GM12878 (cell line): Measurements from ENCODE around the gene CAPN9. TPM values are rescaled to one million over a fixed set of nuclear protein-coding genes. Genes with fewer than 3 reads are reported as not detected.

Source experiments
- ATAC-seq: fragments of 200-7000 bp; cut with Tn5 transposase; 3 replicates; pipeline ENCODE4 v1.9.1; 2020; ENCODE audit warnings: mild to moderate bottlenecking, moderate library complexity
- BruUV-seq: library from RNA; stranded (reverse); fragments of 400-500 nt; replicated peaks from 2 replicates; lab custom pipeline; 2021; lab: Mats Ljungman, UMichigan
- CTCF ChIA-PET: fragments of 300-600 bp; sonication (Branson Sonifier 250); formaldehyde crosslinking; extraction: SDS; loops from one replicate; lab custom pipeline; 2021; ENCODE audit warnings: inconsistent platforms; lab: Yijun Ruan, JAX
- POLR2A ChIA-PET: fragments of 350-600 bp; formaldehyde crosslinking; extraction: SDS; loops from one replicate; lab custom pipeline; 2021; ENCODE audit warnings: inconsistent platforms; lab: Charles Lee
- RAD21 ChIA-PET: fragments of 300-600 bp; sonication (Branson Sonifier 250); formaldehyde crosslinking; loops from one replicate; lab custom pipeline; 2023; ENCODE audit warnings: antibody characterized with exemption; ENCODE audit not compliant: unreplicated experiment; lab: Charles Lee
- SMC1A ChIA-PET: fragments of 300-600 bp; sonication (Branson Sonifier 250); formaldehyde crosslinking; loops from one replicate; lab custom pipeline; 2023; ENCODE audit not compliant: unreplicated experiment, uncharacterized antibody; lab: Charles Lee
- DNase-seq: peaks from one replicate; pipeline ENCODE4 v3.0.0-alpha.2; 2011; ENCODE audit warnings: low read depth, low spot score
- FAIRE-seq: peaks from 3 replicates; lab custom pipeline; 2011; peaks lifted over from hg19 to GRCh38; lab: Jason Lieb, UNC
- H2AFZ ChIP-seq: 2 replicates; pipeline ENCODE4 v1.6.0; 2011; ENCODE audit warnings: low read depth, low read length, control low read depth; ENCODE audit not compliant: control insufficient read depth
- H3K27ac ChIP-seq: 2 replicates; pipeline ENCODE4 v1.5.1; 2011; ENCODE audit warnings: control low read depth; ENCODE audit not compliant: control insufficient read depth, insufficient read depth
- H3K27me3 ChIP-seq, 2 experiments: replicated peaks in 1 of 2; 2 replicates each; pipeline versions ENCODE4 v1.6.0 to v1.6.1; 2011; ENCODE audit warnings: low read length in 1 of 2; ENCODE audit not compliant: control insufficient read depth in 2 of 2, insufficient read depth in 2 of 2
- H3K36me3 ChIP-seq, 2 experiments: 2 replicates each; pipeline ENCODE4 v1.5.1; 2011; ENCODE audit warnings: low read length in 1 of 2; ENCODE audit not compliant: control insufficient read depth in 2 of 2, insufficient read depth in 2 of 2
- H3K4me1 ChIP-seq: 2 replicates; pipeline ENCODE4 v1.6.1; 2011; ENCODE audit warnings: mild to moderate bottlenecking, low read length, moderate library complexity, mixed read lengths; ENCODE audit not compliant: control insufficient read depth, insufficient read depth
- H3K4me2 ChIP-seq: 2 replicates; pipeline ENCODE4 v1.6.0; 2011; ENCODE audit warnings: control low read depth; ENCODE audit not compliant: control insufficient read depth, insufficient read depth
- H3K4me3 ChIP-seq: fragments of 200-600 bp; sonication (generic); 2 replicates; pipeline ENCODE4 v1.5.1; 2016
- H3K79me2 ChIP-seq: 2 replicates; pipeline ENCODE4 v1.6.0; 2011; ENCODE audit warnings: low read length; ENCODE audit not compliant: control insufficient read depth, insufficient read depth
- H3K9ac ChIP-seq: 2 replicates; pipeline ENCODE4 v1.8.0; 2011; ENCODE audit warnings: low read length, control low read depth, mixed read lengths; ENCODE audit not compliant: control insufficient read depth, insufficient read depth
- H3K9me3 ChIP-seq: replicated peaks from 3 replicates; pipeline ENCODE4 v1.5.1; 2011; ENCODE audit warnings: mild to moderate bottlenecking, low read length; ENCODE audit not compliant: control insufficient read depth, insufficient read depth
- H4K20me1 ChIP-seq: 2 replicates; pipeline ENCODE4 v1.6.0; 2011; ENCODE audit not compliant: control insufficient read depth, insufficient read depth
- BCL3 ChIP-seq: IDR thresholded peaks from 2 replicates; pipeline ENCODE4 v1.6.1; 2011; ENCODE audit warnings: borderline replicate concordance, low read depth, mild to moderate bottlenecking, moderate library complexity, low read length; ENCODE audit not compliant: insufficient read depth, poor library complexity, severe bottlenecking
- BMI1 ChIP-seq: fragments of 450-650 bp; IDR thresholded peaks from 2 replicates; pipeline ENCODE4 v1.6.1; 2016; ENCODE audit warnings: mild to moderate bottlenecking, moderate library complexity, borderline replicate concordance
- CUX1 ChIP-seq: IDR thresholded peaks from 2 replicates; pipeline ENCODE4 v1.6.1; 2012; ENCODE audit warnings: improper control_type of control experiment, low read depth, low read length; ENCODE audit not compliant: insufficient replicate concordance
- FOXK2 ChIP-seq: fragments of 450-650 bp; IDR thresholded peaks from 2 replicates; pipeline ENCODE4 v1.6.1; 2017; ENCODE audit warnings: mild to moderate bottlenecking, moderate library complexity
- HCFC1 ChIP-seq: fragments of 150-350 bp; IDR thresholded peaks from 2 replicates; pipeline ENCODE4 v1.6.1; 2014; ENCODE audit warnings: low read length
- IKZF2 ChIP-seq, 2 experiments: fragments of 450-650 bp; IDR thresholded peaks; 2 replicates each; pipeline ENCODE4 v1.6.1; 2017; ENCODE audit warnings: mild to moderate bottlenecking in 2 of 2, moderate library complexity in 2 of 2
- RB1 ChIP-seq: fragments of 450-650 bp; formaldehyde crosslinking; IDR thresholded peaks from 2 replicates; pipeline ENCODE4 v1.6.1; 2017; ENCODE audit warnings: mild to moderate bottlenecking, borderline replicate concordance
- RCOR1 ChIP-seq: conservative IDR thresholded peaks from 2 replicates; pipeline ENCODE4 v1.6.1; 2012; ENCODE audit warnings: low read depth, low read length, improper control_type of control experiment
- RUNX3 ChIP-seq: IDR thresholded peaks from 2 replicates; pipeline ENCODE4 v1.6.1; 2012; ENCODE audit warnings: low read length, inconsistent platforms
- SPI1 ChIP-seq: IDR thresholded peaks from 2 replicates; pipeline ENCODE4 v1.6.1; 2011; ENCODE audit warnings: low read depth, mild to moderate bottlenecking, low read length, moderate library complexity, borderline replicate concordance; ENCODE audit not compliant: insufficient read depth
- STAT1 ChIP-seq: fragments of 450-650 bp; conservative IDR thresholded peaks from 2 replicates; pipeline ENCODE4 v1.6.1; 2014; ENCODE audit warnings: antibody characterized with exemption, mild to moderate bottlenecking
- ZBTB33 ChIP-seq: fragments of 450-650 bp; IDR thresholded peaks from 2 replicates; pipeline ENCODE4 v1.6.1; 2017; ENCODE audit warnings: mild to moderate bottlenecking
- ZNF207 ChIP-seq: fragments of 450-650 bp; IDR thresholded peaks from 2 replicates; pipeline ENCODE4 v1.6.1; 2014; ENCODE audit warnings: antibody characterized with exemption, mild to moderate bottlenecking, borderline replicate concordance
- WGBS: methylation state at CpG from one replicate; pipeline ENCODE4 v1.1.6; 2016; ENCODE audit warnings: low lambda C conversion rate; ENCODE audit not compliant: insufficient replicate concordance, insufficient coverage; ENCODE audit errors: missing lambda C conversion rate; 5-methylcytosine and 5-hydroxymethylcytosine counted together
- in situ Hi-C: fragments of 300-500 bp; cut with MboI; formaldehyde crosslinking; loops from 9 replicates; pipeline ENCODE4 v1.14.3; 2018; ENCODE audit warnings: mixed read lengths
- intact Hi-C: fragments of 100-400 bp; cut with micrococcal nuclease; formaldehyde crosslinking; loops from one replicate; pipeline ENCODE4 v1.14.2; 2022; ENCODE audit not compliant: unreplicated experiment
- polyA plus RNA-seq, 11 experiments: library from polyadenylated mRNA; depleted of rRNA in 4 of 11; unstranded in 6 of 11; stranded (reverse) in 5 of 11; fragments of >200 nt; fragmentation: Nextera tagmentation in 4 of 11; fragmentation: Illumina TruSeq in 1 of 11; extraction: Ambion mirVana in 4 of 11; extraction: Trizol in 1 of 11; gene quantifications; 1 replicate in 1 of 11; 2 replicates in 10 of 11; pipeline versions ENCODE4 v1.2.1 to v1.2.3, GENCODE V29; 2011 to 2016; ENCODE audit warnings: inconsistent platforms in 2 of 11, missing spikeins in 2 of 11, low read depth in 1 of 11
- total RNA-seq, 4 experiments: library from RNA; depleted of rRNA in 3 of 4; stranded (reverse); fragments of >200 nt in 3 of 4; fragmentation: Illumina TruSeq in 1 of 4; extraction: Trizol in 1 of 4; gene quantifications; 2 replicates each; pipeline versions ENCODE4 v1.2.1 to v1.2.3, GENCODE V29; 2013 to 2021

The CAPN9 gene
- total and polyA plus RNA-seq, 10 of the 15 experiments (the other 5 are each of a cell fraction or from before 2014, with no cell fraction given), result not detected

- Histone ChIP-seq H3K4me2 (no peak overlapping the region), H3K79me2 (no peaks in the 10 kb centered on the region), H4K20me1 (no peaks in the 10 kb centered on the region), H3K4me1 (no peaks in the 10 kb centered on the region), H3K4me3 (no peak overlapping the region), H3K36me3 (no peaks in the 10 kb centered on the region), H2AFZ (no peak overlapping the region), H3K9me3 (no peaks in the 10 kb centered on the region), H3K27ac (no peak overlapping the region), H3K9ac (no peak overlapping the region), H3K27me3 (no peaks in the 10 kb centered on the region)
- POLR2A ChIA-PET, result no interaction called here
- WGBS, result 87% methylated on average over 2 of the region's 2 CpGs
- FAIRE-seq (no peak), DNase-seq (no peak), ATAC-seq (no peak)
- intact Hi-C loops (no loop called here), in situ Hi-C loops (no loop called here)
- CTCF ChIA-PET, result interaction anchor here (1.8 kb wide), 1 partner anchor 25 kb away, joined by 3 read pairs; no protein-coding TSS in a partner anchor
- RAD21 ChIA-PET, result no interaction called here
- SMC1A ChIA-PET, result interaction anchor here (0.5 kb wide), 1 partner anchor 31 kb away, joined by 3 read pairs; no protein-coding TSS in a partner anchor
- BruUV-seq, result no TSS peak
- TF ChIP-seq ZBTB33, result no peak
- TF ChIP-seq SPI1, result no peak
- no peak for TF ChIP-seq ZNF207
- no peak for TF ChIP-seq STAT1
- TF ChIP-seq RCOR1, result no peak
- TF ChIP-seq RB1, result no peak
- no peak for TF ChIP-seq RUNX3
- TF ChIP-seq IKZF2 (IDR thresholded peaks at IDR 0.05), result no peak
- TF ChIP-seq HCFC1, result no peak
- no peak for TF ChIP-seq FOXK2
- TF ChIP-seq CUX1, result no peak
- TF ChIP-seq BMI1, result no peak
- TF ChIP-seq BCL3, result no peak
These were observed 59.4 kb downstream of the CAPN9 start for GRCh38 chr1:230806552-230806951.
